Neural cell (in vitro differentiated cells): ENCODE measurements around the gene KRTAP5-1. TPM values are rescaled to one million over a fixed set of nuclear protein-coding genes. Genes with fewer than 3 reads are reported as not detected.

Source experiments
- H2AFZ ChIP-seq: fragments of 200-600, 300-800 bp; sonication (generic), shearing (Covaris generic); 2 replicates; pipeline ENCODE4 v1.6.0; 2014; ENCODE audit warnings: low read depth, mild to moderate bottlenecking, antibody characterized with exemption, low read length, moderate library complexity
- H3F3A ChIP-seq: fragments of 200-600 bp; shearing (Covaris generic); 2 replicates; pipeline ENCODE4 v1.6.1; 2016; ENCODE audit warnings: mild to moderate bottlenecking, moderate library complexity, mixed read lengths, antibody characterized with exemption, low read length; ENCODE audit not compliant: insufficient read depth, poor library complexity, severe bottlenecking
- H3K27ac ChIP-seq: fragments of 200-600, 300-800 bp; sonication (generic), shearing (Covaris generic); 2 replicates; pipeline ENCODE4 v1.5.1; 2014; ENCODE audit warnings: mild to moderate bottlenecking, low read length, moderate library complexity
- H3K27me3 ChIP-seq: fragments of 300-800, 200-600 bp; sonication (generic), shearing (Covaris generic); 2 replicates; pipeline ENCODE4 v1.6.0; 2014; ENCODE audit warnings: mild to moderate bottlenecking, low read depth, low read length, moderate library complexity; ENCODE audit not compliant: insufficient read depth
- H3K36me3 ChIP-seq: fragments of 300-800, 200-600 bp; sonication (generic), shearing (Covaris generic); 2 replicates; pipeline ENCODE4 v1.5.1; 2014; ENCODE audit warnings: mild to moderate bottlenecking, antibody characterized with exemption, low read length, moderate library complexity; ENCODE audit not compliant: insufficient read depth
- H3K4me2 ChIP-seq: fragments of 300-800, 200-600 bp; sonication (generic), shearing (Covaris generic); 2 replicates; pipeline ENCODE4 v1.6.0; 2014; ENCODE audit warnings: mild to moderate bottlenecking, low read length
- H3K4me3 ChIP-seq: fragments of 300-800, 200-600 bp; sonication (generic), shearing (Covaris generic); 2 replicates; pipeline ENCODE4 v1.5.1; 2014; ENCODE audit warnings: mild to moderate bottlenecking, low read length, moderate library complexity
- H3K79me2 ChIP-seq: fragments of 200-600 bp; shearing (Covaris generic); replicated peaks from 2 replicates; pipeline ENCODE4 v1.6.0; 2014; ENCODE audit warnings: mild to moderate bottlenecking, low read length, moderate library complexity; ENCODE audit not compliant: insufficient read depth
- H3K9ac ChIP-seq: fragments of 300-800, 200-600 bp; sonication (generic), shearing (Covaris generic); 2 replicates; pipeline ENCODE4 v1.6.1; 2016; ENCODE audit warnings: mild to moderate bottlenecking, low read length, mixed read lengths
- H3K9me2 ChIP-seq: fragments of 200-600 bp; shearing (Covaris generic); 2 replicates; pipeline ENCODE4 v1.6.1; 2016; ENCODE audit warnings: mild to moderate bottlenecking, low read length, mixed read lengths; ENCODE audit not compliant: insufficient read depth
- H3K9me3 ChIP-seq: fragments of 200-600, 300-800 bp; sonication (generic), shearing (Covaris generic); 2 replicates; pipeline ENCODE4 v1.6.1; 2016; ENCODE audit warnings: mild to moderate bottlenecking, mixed run types, low read length, moderate library complexity, mixed read lengths
- H4K20me1 ChIP-seq: fragments of 200-600 bp; shearing (Covaris generic); 2 replicates; pipeline ENCODE4 v1.6.1; 2016; ENCODE audit warnings: mild to moderate bottlenecking, mixed run types; ENCODE audit not compliant: insufficient read depth
- CTCF ChIP-seq: fragments of 450-650 bp; IDR thresholded peaks from 2 replicates; pipeline ENCODE4 v1.5.1; 2014; ENCODE audit warnings: antibody characterized with exemption, mild to moderate bottlenecking, moderate library complexity; ENCODE audit not compliant: poor library complexity, severe bottlenecking
- EP300 ChIP-seq: fragments of 450-650 bp; conservative IDR thresholded peaks from 2 replicates; pipeline ENCODE4 v1.6.1; 2014; ENCODE audit warnings: antibody characterized with exemption, mild to moderate bottlenecking, moderate library complexity; ENCODE audit not compliant: poor library complexity, severe bottlenecking
- EZH2 ChIP-seq: fragments of 200-600, 300-800 bp; shearing (Covaris generic), sonication (generic); IDR thresholded peaks from 2 replicates; pipeline ENCODE4 v1.6.1; 2014; ENCODE audit warnings: antibody characterized with exemption, low read length, borderline replicate concordance, mild to moderate bottlenecking; ENCODE audit not compliant: insufficient read depth, poor library complexity, severe bottlenecking
- MXI1 ChIP-seq: fragments of 450-650 bp; conservative IDR thresholded peaks from 2 replicates; pipeline ENCODE4 v1.6.1; 2014; ENCODE audit warnings: antibody characterized with exemption, mild to moderate bottlenecking; ENCODE audit not compliant: poor library complexity, severe bottlenecking
- POLR2AphosphoS5 ChIP-seq: IDR thresholded peaks from 2 replicates; pipeline ENCODE4 v1.6.1; 2012
- RAD21 ChIP-seq: fragments of 450-650 bp; conservative IDR thresholded peaks from 2 replicates; pipeline ENCODE4 v1.6.1; 2014; ENCODE audit warnings: antibody characterized with exemption, mild to moderate bottlenecking, moderate library complexity
- REST ChIP-seq: IDR thresholded peaks from 2 replicates; pipeline ENCODE4 v1.6.1; 2012; ENCODE audit warnings: borderline replicate concordance
- SMC3 ChIP-seq: fragments of 450-650 bp; conservative IDR thresholded peaks from 2 replicates; pipeline ENCODE4 v1.6.1; 2014; ENCODE audit warnings: antibody characterized with exemption, mild to moderate bottlenecking, moderate library complexity; ENCODE audit not compliant: poor library complexity
- TAF1 ChIP-seq: IDR thresholded peaks from 2 replicates; pipeline ENCODE4 v1.6.1; 2012; ENCODE audit warnings: low read depth
- polyA plus RNA-seq: library from polyadenylated mRNA; depleted of rRNA; stranded (reverse); fragments of >200 nt; gene quantifications from 2 replicates; pipeline ENCODE4 v1.2.3, GENCODE V29; 2014

The KRTAP5-1 gene
- polyA plus RNA-seq, 1 donor from 2014 or later: not detected

- Histone ChIP-seq H3K27ac (no peak overlapping the region), H3K9me2 (no peaks in the 10 kb centered on the region), H3F3A (no peaks in the 10 kb centered on the region), H4K20me1 (no peaks in the 10 kb centered on the region), H3K36me3 (no peaks in the 10 kb centered on the region), H3K9me3 (no peaks in the 10 kb centered on the region), H3K4me3 (no peak overlapping the region), H2AFZ (no peak overlapping the region), H3K9ac (no peak overlapping the region), H3K27me3 (peaks cover 28% of the 10 kb centered on the region), H3K79me2 (no peaks in the 10 kb centered on the region), H3K4me2 (no peak overlapping the region)
- TF ChIP-seq REST (no peak), EP300 (no peak), RAD21 (no peak), POLR2AphosphoS5 (no peak), CTCF (no peak), MXI1 (no peak), SMC3 (no peak), TAF1 (no peak), EZH2 (no peak)
These were observed 43.4 kb downstream of the KRTAP5-1 start for GRCh38 chr11:1541474-1542204.

- Histone ChIP-seq H2AFZ (no peak overlapping the region), H3K27me3 (peaks cover 13% of the 10 kb centered on the region), H3K9ac (no peak overlapping the region), H4K20me1 (no peaks in the 10 kb centered on the region), H3K9me2 (no peaks in the 10 kb centered on the region), H3K4me2 (no peak overlapping the region), H3K79me2 (no peaks in the 10 kb centered on the region), H3K4me3 (no peak overlapping the region), H3K27ac (no peak overlapping the region), H3K9me3 (no peaks in the 10 kb centered on the region), H3F3A (no peaks in the 10 kb centered on the region), H3K36me3 (no peaks in the 10 kb centered on the region)
- no peak for TF ChIP-seq TAF1
- TF ChIP-seq POLR2AphosphoS5: no peak
- TF ChIP-seq REST: no peak
- TF ChIP-seq CTCF: no peak
- no peak for TF ChIP-seq SMC3
- TF ChIP-seq MXI1: no peak
- TF ChIP-seq RAD21: no peak
These were observed 45.0 kb downstream of the KRTAP5-1 start for GRCh38 chr11:1540074-1540473.
